GM19351 (cell line): ENCODE measurements around the gene NFXL1.
A peak's percentile ranks its signal among the peaks of the same experiment; 100 is the strongest.
"Not testable (repeated sequence)": the region's sequence is repeated elsewhere in the genome, so short reads cannot be mapped to it uniquely, and the experiment has no call there.

Experiments
- ATAC-seq: cut with Tn5 transposase; IDR thresholded peaks from one replicate; pipeline ENCODE4 v1.9.1; 2021; ENCODE audit warnings: mild to moderate bottlenecking, moderate library complexity; ENCODE audit not compliant: unreplicated experiment

Gene NFXL1

GRCh38 chr4:47914220-47914925 is at the start of gene NFXL1:
Gene NFXL1, minus strand, starts transcription at chr4:47914583. Its CDS starts 380 bp downstream, at chr4:47914203.
- ATAC-seq = peak; percentile 95

DNA sequence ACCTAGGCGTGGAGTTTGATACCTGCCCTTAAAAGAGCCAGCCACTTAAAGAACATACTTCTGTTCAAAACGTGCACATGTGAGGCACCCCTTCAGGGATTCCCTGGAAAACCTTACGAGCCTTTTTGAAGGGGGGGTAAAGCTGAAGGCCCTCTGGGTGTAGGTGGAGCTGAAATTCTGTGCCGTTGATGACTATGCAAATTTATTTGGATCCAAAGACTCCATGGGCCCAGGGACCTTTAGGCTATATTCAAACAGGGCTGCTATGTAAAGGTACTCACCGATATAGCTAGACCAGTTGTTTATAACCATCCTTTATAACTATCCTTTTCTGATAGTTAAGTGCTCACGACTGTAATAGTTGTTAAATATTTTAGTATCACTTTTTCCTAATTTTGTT is 40.3 kb upstream of the NFXL1 start:
- no peak for ATAC-seq

DNA sequence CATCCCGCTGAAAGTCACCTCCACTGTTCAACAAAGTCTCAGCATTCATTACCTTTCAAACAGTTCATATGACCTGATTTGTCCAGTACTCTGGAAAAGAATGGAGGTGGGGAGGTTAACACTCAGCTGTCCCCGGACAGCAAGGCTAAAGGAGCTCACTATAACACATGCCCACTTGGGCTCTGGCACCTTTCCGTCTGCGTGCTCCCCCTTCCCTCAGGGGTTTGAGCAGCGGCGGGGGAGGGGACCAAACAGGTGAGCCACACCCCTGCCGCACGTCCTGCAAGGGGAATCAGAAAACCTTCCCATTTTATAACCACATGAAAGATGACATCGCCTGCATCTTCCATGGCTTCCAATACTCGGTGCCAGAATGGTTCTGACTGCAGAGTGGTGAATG is 39.9 kb upstream of the NFXL1 start:
- no peak for ATAC-seq

DNA sequence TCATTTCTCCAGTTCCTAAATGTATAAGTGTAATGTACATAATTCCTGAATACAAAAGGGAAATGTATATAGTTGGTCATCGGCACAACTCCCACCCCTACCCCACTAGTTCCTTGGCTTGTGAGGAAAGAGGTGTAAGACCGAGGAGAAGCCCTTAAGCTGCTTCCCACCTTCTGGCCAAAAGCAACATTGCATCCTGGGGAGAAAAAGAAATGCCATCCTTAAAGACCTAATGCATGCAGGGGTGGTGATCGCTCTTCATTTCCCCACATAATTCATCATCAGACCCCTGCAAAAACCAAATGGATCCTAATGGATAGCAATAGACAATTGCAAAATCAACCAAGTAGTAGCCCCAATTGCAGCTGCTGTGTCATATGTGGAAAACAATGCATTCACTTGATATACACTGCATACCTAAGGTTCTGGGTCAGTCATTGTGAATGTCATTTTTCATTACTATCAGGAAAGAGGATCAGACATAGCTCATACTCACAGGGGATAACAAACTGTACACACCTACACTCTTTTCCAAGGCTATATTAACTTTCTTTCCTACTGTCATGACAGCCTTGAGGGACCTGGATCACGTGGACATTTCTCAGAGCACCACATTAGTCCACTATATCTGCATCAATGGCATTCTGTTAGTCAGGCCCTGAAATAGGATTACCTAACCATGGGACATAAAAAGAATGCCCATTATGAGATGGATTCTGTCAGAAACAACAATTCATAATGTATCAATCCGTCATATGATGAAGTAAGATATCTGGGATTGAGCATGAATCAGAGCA is 31.7 kb upstream of the NFXL1 start:
- no peak for ATAC-seq

DNA sequence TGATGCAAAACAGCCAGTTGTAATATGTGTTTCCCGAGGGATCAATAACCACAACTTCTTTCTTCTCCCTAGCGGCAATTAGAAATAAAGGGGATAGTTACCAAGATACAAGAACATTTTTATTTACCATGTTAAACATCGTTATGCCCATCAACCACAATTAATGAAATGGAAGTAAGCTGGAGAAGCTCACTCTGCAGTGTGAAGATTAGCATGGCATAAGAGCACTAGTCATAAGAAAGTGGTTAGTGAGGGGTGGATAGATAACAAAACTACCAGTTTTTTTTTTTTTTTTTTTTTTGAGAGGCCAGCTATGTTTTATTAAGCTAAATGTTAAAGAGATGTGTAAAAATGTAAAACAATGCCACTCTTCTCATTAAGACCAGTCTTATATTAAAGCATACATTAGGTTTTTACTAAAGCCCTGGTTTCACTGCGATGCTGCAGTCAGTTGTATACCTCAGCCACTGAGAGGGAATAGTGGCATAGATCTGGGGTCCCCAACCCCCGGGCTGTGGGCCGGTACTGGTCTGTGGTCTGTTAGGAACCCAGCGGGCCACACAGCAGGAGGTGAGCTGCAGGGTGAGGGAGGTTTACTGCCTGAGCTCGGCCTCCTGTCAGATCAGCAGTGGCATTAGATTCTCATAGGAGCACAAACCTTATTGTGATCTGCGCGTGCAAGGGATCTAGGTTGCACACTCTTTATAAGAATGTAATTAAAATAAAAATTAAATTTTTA is 27.9 kb upstream of the NFXL1 start:
- no peak for ATAC-seq

DNA sequence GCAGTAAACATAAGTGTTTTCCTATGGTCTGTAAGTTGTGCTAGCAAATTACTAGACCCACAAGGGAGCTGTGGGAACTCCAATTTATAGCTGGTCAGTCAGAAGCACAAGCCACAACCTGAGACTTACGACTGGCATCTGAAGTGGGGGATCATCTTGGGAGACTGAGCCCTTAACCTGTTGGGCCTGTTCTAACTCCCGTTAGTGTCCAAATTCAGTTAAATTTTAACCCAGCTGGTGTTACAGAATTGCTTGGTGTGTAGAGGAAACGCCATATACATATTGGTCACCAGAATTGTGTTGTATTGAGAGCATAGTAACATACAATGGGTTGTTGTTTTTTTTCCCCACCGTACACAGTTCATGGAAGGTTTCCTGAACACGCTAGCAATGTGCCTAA is 25.1 kb upstream of the NFXL1 start:
- no peak for ATAC-seq

GRCh38 chr4:47936336-47936735 is 22.0 kb upstream of the NFXL1 start:
- no peak for ATAC-seq

DNA sequence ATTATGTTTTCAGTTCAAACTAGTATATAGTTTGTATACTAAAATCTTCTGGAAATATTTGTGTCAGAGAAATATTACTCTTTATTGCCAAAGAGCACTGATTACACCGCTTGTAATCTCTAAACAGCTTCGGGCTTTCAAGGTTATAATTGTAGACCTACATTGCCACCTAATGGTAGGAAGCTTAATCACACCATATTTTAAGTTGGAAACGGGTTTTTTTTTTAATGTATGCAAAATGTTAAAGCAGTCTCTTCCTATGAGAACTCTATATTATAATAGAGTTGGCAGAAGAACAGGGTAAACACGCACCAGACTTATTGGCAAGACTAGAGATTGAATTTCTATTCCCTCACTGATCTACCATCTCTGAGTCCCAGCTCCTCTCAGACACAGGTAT is 19.5 kb upstream of the NFXL1 start:
- peak; percentile 70 for ATAC-seq

DNA sequence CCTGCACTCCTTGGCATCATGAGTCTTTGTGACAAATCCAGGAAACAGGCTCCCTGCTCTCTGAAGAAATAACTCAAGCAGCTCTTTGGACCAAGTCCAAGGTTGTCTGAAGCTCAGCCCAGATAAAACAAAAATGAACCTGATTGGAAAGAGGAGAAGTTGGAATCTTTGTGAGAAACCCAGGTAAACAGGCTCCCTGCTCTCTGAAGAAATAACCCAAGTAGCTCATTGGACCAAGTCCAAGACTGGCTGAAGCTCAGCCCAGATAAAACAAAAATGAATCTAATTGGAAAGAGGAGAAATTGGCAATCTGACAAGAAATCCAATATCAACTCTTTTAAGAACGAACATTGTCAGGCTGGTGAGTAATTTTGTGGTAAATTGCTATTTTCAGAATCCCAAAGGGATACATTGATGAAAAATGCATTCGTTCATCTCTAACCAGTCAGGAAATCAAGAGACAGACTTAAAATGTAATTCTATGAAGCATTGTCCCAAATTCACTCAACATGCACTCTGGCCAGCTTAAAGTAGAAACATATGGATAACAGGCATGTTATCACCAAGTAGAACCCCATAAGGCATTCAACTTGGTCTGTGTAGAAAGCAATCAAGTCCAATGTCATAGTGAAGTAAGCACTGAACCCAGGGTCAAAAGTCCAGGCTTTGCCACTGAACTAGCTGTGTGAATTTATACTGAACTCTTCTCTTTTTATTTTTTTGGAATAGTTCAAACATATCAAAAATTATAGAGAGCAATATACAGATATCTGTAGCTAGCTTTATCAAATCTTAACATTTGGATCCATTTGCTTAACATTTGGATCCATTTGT is 16.8 kb upstream of the NFXL1 start:
- no peak for ATAC-seq

- ATAC-seq = no peak
Measured at GRCh38 chr4:47929682-47930201, 15.4 kb upstream of the NFXL1 start.

- ATAC-seq = peak; percentile 98
Measured at GRCh38 chr4:47926667-47927258, 12.4 kb upstream of the NFXL1 start.

DNA sequence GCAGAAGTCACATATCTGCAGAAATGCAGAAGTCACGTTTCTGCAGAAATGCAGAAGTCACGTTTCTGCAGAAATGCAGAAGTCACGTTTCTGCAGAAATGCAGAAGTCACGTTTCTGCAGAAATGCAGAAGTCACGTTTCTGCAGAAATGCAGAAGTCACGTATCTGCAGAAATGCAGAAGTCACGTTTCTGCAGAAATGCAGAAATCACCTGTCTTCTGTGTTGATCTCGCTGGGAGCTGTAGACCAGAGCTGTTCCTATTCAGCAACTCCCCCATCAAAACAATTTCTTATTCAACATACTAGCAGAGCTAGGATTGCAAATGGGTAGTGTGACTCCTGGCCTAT is 8.9 kb upstream of the NFXL1 start:
- ATAC-seq = not testable (repeated sequence)

DNA sequence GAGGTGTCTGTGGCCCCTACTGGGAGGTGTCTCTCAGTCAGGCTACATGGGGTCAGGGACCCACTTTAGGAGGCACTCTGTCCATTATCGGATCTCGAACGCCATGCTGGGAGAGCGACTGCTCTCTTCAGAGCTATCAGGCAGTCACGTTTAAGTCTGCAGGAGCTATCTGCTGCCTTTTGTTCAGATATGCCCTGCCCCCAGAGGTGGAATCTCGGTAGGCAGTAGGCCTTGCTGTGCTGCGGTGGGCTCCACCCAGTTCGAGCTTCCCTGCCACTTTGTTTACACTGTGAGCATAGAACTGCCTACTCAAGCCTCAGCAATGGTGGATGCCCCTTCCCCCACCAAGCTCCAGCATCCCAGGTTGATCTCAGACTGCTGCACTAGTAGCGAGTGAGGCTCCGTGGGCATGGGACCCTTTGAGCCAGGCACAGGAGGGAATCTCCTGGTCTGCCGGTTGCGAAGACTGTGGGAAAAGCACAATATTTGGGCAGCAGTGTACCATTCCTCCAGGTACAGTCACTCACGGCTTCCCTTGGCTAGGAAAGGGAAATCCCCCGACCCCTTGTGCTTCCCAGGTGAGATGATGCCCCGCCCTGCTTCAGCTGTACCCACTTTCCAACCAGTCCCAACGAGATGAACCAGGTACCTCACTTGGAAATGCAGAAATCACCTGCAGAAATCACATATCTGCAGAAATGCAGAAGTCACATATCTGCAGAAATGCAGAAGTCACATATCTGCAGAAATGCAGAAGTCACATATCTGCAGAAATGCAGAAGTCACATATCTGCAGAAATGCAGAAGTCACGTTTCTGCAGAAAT is 8.3 kb upstream of the NFXL1 start:
- ATAC-seq = not testable (repeated sequence)

DNA sequence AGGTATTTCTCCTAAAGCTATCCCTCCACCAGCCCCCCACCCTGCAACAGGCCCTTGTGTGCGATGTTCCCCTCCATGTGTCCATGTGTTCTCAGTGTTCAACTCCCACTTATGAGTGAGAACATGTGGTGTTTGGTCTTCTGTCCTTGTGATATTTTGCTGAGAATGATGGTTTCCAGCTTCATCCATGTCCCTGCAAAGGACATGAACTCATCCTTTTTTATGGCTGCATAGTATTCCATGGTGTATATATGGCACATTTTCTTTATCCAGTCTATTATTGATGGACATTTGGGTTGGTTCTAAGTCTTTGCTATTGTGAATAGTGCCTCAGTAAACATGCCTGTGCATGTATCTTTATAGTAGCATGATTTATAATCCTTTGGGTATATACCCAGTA is 2.8 kb upstream of the NFXL1 start:
- not testable (repeated sequence) for ATAC-seq

GRCh38 chr4:47915378-47915777 is 995 bp upstream of the NFXL1 start:
- ATAC-seq = no peak

DNA sequence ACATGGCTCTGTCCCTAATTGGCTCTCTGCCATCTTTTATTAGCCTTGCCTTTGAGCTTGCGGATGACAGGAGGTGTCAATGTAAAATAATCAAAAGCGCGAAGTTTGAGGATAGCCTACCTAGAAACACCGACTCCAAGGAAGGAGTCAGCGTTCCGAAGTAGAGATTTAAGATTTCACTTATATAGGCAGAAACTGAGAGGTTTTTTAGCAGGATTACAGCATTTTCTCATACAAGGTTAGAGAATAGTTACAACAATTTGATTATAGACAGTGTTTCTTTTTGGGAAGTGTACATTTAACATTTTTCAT is 499 bp upstream of the NFXL1 start:
- peak; percentile 16 for ATAC-seq

DNA sequence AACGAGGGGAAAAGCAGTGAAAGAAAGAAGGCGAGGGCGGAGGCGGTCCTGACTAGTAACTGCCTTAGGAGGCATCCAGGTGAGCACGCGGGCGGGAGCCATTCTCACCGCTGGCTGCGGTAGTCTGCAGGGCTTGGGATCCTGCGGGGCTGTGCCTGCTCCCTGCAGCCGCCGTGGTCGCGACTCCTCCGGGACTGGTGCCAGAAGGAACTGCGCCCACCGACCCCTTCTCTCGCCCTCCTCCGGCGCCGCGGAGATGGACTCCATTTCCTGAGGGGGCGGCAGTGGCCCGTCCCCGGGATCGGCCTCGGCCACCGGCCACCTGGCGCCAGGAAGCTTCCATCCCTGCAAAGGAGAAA is 543 bp downstream of the NFXL1 start:
- ATAC-seq = peak; percentile 20

GRCh38 chr4:47913330-47913729 is 1.1 kb downstream of the NFXL1 start:
- no peak for ATAC-seq

- no peak for ATAC-seq
Measured at GRCh38 chr4:47907089-47907646, 7.2 kb downstream of the NFXL1 start.
